Activated T-cell treated with anti-CD3 and anti-CD28 coated beads, Interleukin-2, amount 50 U/mL, for 72 hours (primary cell): ENCODE results near the gene EEF2K. TPM values are rescaled to one million over a fixed set of nuclear protein-coding genes. Genes with fewer than 3 reads are reported as not detected.

Experiments
- ATAC-seq, 2 donors: fragments of 150-1000 bp; cut with Tn5 transposase; replicated peaks in 1 of 2; 2 replicates each; pipeline ENCODE4 v1.10.0; 2021; ENCODE audit warnings: moderate library complexity in 2 of 2, mild to moderate bottlenecking in 1 of 2
- DNase-seq, 2 donors: peaks; one replicate each; pipeline ENCODE4 v3.0.0; 2021 to 2022; ENCODE audit warnings: mixed read lengths in 1 of 2
- H3K27ac Mint-ChIP-seq: one replicate; pipeline ENCODE4 v1.8.0; 2022; ENCODE audit warnings: mild to moderate bottlenecking, moderate library complexity, mixed read lengths
- H3K27me3 Mint-ChIP-seq: one replicate; pipeline ENCODE4 v1.8.0; 2022; ENCODE audit warnings: low read depth, mixed read lengths
- H3K36me3 Mint-ChIP-seq, 2 donors: one replicate each; pipeline ENCODE4 v1.8.0; 2022; ENCODE audit warnings: mixed read lengths in 2 of 2, mild to moderate bottlenecking in 1 of 2; ENCODE audit not compliant: insufficient read depth in 2 of 2
- H3K4me1 Mint-ChIP-seq: one replicate; pipeline ENCODE4 v1.8.0; 2022; ENCODE audit warnings: low read depth, mixed read lengths
- H3K4me3 Mint-ChIP-seq, 2 donors: one replicate each; pipeline ENCODE4 v1.8.0; 2022; ENCODE audit warnings: mild to moderate bottlenecking in 2 of 2, mixed read lengths in 2 of 2, moderate library complexity in 2 of 2
- H3K9me3 Mint-ChIP-seq, 2 donors: one replicate each; pipeline ENCODE4 v1.8.0; 2022; ENCODE audit warnings: mixed read lengths in 2 of 2
- total RNA-seq, 2 donors: library from RNA; stranded (reverse); gene quantifications; one replicate each; pipeline ENCODE4 v1.2.3, GENCODE V29; 2022

The EEF2K gene
- total RNA-seq, 2 donors from 2014 or later: 19.4 to 23.9 TPM

DNA sequence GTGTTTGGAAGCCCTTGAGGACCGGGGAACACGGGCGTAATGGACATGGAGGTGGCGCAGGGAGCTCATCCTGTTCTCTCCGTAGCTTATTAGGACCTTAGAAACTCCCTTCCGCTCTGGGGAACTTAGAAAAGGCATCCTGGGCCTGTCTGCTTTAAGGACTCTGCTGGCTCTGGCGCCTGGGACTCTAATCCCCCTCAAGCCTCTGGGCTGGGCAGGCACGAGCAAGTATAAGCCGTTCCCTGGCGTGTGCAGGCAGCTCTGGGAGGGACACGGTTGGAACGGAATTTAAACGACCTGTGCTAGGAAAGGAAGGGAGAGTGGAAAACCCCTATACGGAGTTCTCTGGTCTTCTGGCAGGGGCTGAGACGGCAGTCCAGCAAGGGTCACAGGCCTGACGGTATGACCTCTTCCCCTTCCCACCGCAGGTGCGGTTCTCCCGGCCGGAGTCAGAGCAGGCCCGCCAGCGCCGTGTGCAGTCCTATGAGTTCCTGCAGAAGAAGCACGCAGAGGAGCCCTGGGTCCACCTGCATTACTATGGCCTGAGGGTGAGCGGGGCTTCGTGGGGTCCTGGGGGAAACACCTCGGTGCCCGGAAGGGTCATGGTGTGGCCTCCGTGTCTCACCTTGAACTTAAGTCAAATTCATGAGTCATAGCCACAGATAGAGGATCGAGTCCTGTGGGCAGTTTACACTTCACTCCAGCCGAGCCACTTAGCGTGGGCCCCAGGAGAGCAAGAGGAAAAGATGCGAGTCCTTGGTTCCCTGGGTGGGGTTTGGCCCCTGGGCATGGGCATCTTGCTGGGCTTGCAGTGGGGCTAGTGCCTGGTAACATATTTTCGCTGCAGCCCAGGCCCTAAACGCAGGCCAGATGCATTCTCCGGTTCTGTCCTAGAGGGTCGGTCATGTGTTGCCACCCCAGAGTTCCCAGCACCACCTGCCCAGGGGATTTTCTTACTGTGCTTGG, 108.9 kb downstream of the EEF2K start:
- no peak for ATAC-seq
- Mint-ChIP-seq H3K27me3 (no peaks in the 10 kb centered on the region), H3K4me3 (no peak overlapping the region), H3K36me3 (peaks cover 2 to 20% of the 10 kb centered on the region in 2 donors), H3K27ac (no peak overlapping the region), H3K9me3 (no peaks in the 10 kb centered on the region), H3K4me1 (no peaks in the 10 kb centered on the region)
- DNase-seq: no peak

DNA sequence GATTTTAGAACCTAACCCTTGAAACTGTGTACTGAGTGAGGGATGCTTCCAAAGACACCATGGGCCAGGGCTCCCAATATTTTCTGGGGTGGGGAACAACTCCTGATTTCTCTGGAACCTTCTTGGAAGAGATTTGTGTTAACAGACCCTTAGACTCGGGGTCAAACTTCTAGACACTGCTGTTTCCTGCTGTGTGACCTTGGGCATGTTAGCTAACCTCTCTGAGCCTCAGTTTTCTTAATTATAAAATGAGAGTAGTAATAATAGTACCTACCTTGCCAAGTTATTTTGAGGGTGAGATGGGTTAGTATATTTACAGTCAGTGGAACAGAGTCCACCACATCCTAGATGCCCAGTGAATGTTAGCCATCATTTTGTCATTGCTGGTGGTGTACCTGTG, 109.9 kb downstream of the EEF2K start:
- peak overlapping the region; percentile 42 for H3K27ac Mint-ChIP-seq
- DNase-seq: no peak
- no peak overlapping the region for H3K4me3 Mint-ChIP-seq
- H3K27me3 Mint-ChIP-seq: no peaks in the 10 kb centered on the region
- ATAC-seq: no peak
- H3K4me1 Mint-ChIP-seq: no peaks in the 10 kb centered on the region
- peaks cover 2 to 20% of the 10 kb centered on the region in 2 donors for H3K36me3 Mint-ChIP-seq
- H3K9me3 Mint-ChIP-seq: no peaks in the 10 kb centered on the region

DNA sequence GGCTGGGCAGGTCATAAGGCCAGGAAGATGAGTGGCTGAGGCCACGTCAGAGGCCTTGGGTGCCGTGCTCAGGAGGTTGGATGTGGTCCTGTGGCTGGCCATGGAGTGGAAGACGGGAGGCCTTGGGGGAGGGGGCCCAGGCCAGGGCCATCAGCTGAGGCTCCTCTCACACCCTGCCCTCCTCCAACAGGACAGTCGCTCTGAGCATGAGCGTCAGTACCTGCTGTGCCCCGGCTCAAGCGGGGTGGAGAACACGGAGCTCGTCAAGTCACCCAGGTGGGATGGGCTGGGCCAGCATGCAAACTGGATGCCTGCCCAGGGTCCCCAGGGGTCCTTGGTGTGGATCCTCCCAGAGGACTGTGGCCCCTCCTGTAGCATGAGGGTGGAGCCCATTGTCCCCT, 110.3 kb downstream of the EEF2K start:
- H3K27me3 Mint-ChIP-seq: no peaks in the 10 kb centered on the region
- no peaks in the 10 kb centered on the region for H3K9me3 Mint-ChIP-seq
- no peaks in the 10 kb centered on the region for H3K4me1 Mint-ChIP-seq
- no peak overlapping the region for H3K4me3 Mint-ChIP-seq
- peaks cover 4 to 23% of the 10 kb centered on the region in 2 donors for H3K36me3 Mint-ChIP-seq
- no peak overlapping the region for H3K27ac Mint-ChIP-seq
- DNase-seq (no peak), ATAC-seq (no peak)

DNA sequence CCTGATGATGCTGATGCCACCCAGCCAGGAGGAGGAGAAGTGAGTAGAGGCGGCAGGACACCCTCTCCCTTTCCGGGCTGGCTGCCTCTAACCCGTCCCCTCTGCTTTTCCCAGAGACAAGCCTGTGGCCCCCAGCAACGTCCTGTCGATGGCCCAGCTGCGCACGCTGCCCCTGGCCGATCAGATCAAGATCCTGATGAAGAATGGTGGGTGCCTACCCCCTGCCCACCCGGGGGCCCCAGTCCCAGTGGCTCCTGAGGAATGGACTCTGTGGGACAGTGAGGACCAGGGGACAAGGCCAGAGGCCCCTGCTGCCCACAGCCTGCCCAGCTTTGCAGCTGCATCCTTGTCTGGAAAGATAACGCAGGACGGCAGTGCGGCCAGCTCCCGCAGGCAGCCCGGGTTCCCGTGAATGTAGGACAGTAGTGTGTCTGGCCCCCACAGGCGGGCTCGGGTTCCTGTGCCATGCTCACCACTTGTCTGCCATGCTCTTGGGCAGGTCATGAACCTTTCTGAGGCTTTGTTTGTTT, 111.0 kb downstream of the EEF2K start:
- DNase-seq: no peak

DNA sequence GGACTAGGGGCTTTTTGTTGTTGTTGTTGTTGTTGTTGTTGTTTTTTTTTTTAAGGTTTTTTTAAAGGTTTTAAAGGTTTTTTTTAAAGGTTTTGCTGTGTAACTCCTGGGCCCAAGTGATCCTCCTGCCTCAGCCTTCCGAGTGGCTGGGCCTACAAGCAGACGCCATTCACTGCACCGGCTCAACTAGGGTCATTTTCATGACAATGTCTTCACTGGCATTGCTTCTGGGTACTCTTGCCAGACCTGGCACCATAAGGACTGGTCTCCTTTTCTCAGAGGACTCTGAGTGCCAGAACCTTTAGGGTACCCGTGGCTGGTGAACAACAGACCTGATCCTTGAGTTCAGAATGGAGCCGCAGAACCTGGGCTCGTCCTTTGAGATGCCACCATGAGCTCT, 111.5 kb downstream of the EEF2K start:
- Mint-ChIP-seq H3K4me1 (no peaks in the 10 kb centered on the region), H3K4me3 (no peak overlapping the region), H3K27me3 (no peaks in the 10 kb centered on the region), H3K27ac (peak overlapping the region; percentile 4), H3K9me3 (no peaks in the 10 kb centered on the region), H3K36me3 (peaks cover 4 to 16% of the 10 kb centered on the region in 2 donors)
- no peak for DNase-seq
- no peak for ATAC-seq

More for the DNA sequence above, 111.0 kb downstream of the EEF2K start:
- H3K4me3 Mint-ChIP-seq: no peak overlapping the region
- H3K27ac Mint-ChIP-seq: no peak overlapping the region
- no peak for ATAC-seq
- H3K4me1 Mint-ChIP-seq: no peaks in the 10 kb centered on the region
- no peaks in the 10 kb centered on the region for H3K27me3 Mint-ChIP-seq
- peaks cover 4 to 17% of the 10 kb centered on the region in 2 donors for H3K36me3 Mint-ChIP-seq
- H3K9me3 Mint-ChIP-seq: no peaks in the 10 kb centered on the region

DNA sequence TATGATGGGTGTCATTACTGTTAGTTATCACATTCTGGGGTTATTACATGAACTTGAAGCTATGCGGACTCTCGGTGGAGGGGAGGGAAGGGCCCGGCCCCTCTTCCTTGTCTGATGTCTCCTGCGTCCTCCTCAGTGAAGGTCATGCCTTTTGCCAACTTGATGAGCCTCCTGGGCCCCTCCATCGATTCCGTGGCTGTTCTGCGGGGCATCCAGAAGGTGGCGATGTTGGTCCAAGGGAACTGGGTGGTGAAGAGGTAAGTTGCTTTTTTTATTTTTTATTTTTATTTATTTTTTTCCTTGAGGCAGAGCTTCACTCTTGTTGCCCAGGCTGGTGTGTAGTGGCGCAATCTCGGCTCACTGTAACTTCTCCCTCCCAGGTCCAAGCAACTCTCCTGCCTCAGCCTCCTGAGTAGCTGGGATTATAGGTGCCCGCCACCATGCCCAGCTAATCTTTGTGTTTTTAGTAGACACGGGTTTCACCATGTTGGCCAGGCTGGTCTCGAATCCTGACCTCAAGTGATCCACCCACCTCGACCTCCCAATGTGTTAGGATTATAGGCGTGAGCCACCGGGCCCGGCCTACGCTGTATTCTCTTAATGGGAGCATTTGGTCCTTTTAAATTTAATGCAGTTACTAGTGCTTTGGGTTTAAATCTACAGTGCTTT, 112.7 kb downstream of the EEF2K start:
- no peak overlapping the region for H3K27ac Mint-ChIP-seq
- DNase-seq: peak; percentile 70 to 73
- H3K36me3 Mint-ChIP-seq: peaks cover 2 to 14% of the 10 kb centered on the region in 2 donors
- H3K27me3 Mint-ChIP-seq: no peaks in the 10 kb centered on the region
- H3K4me1 Mint-ChIP-seq: peaks cover 1% of the 10 kb centered on the region
- H3K4me3 Mint-ChIP-seq: no peak overlapping the region
- peak in 1 of 2 donors; percentile 30 for ATAC-seq
- no peaks in the 10 kb centered on the region for H3K9me3 Mint-ChIP-seq

DNA sequence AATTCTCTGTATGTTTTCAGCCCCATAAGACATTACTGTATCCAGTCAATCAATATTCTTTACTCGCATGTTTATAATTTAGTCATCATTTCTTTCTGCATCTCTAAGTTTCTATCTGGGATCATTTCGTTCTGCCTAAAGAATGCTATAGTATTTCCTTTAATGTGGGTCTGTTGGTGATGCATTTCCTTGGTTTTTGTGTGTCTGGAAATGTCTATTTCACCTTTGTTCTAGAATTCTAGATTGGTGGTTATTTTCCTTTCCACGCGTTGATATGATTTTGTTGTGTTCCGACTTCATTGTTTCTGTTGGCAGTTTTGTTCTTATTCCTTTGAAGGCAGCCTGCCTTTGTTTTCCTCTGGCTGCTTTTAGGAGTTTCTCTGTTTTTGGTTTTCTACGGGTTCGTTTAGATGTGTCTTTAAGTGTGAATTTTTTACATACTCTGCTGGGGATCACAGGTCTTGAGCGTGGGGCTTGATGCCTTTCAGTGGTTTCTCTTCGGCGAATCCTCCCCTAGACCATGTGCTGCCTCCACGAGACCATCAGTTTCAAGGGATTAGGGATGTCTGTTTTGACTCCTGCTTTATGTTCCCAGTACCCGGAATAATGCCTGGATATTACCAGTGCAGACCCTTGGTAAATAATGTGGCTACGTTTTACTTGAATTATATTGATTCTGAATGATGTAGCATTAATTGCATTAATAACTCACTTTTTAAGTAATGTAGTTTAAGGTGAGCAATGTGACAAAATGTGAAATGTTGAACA, 114.7 kb downstream of the EEF2K start:
- DNase-seq: no peak
- no peak for ATAC-seq
- Mint-ChIP-seq H3K4me3 (no peak overlapping the region), H3K27ac (peak overlapping the region; percentile 70), H3K9me3 (no peaks in the 10 kb centered on the region), H3K36me3 (peaks cover 2 to 16% of the 10 kb centered on the region in 2 donors), H3K4me1 (peaks cover 4% of the 10 kb centered on the region), H3K27me3 (no peaks in the 10 kb centered on the region)

DNA sequence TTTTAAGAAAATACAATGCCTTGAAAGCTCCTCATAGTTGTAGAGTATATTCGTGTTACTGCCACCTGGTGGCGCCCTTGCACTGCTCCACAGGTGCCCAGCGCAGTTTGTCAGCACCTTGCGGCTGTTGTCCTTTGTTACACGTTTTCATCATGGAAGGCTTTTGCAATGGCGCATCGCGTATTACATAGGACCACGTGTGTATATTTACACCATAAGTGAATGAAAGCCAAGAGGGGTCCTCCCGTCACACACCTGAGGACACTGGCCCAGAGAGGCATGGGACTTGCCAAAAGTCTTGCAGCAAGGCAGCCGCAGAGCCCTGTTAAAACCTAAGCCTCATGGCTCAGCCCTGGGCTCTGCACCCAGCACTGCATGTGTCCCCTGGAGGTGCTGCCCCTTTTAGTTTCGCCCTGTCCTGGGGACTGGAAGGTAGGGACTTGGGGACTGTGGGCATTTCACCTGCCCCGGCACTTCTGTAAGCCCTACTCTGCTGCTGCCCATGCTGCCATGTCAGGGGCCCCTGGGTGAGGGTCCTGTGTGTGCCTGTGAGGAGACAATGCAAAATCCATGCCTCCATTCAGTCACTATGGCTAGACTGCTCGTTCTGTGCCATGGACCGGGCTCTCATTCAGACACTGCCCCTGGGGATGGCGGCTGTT, 115.4 kb downstream of the EEF2K start:
- ATAC-seq (peak; percentile 67 to 81), DNase-seq (peak; percentile 67 to 73)
- H3K4me3 Mint-ChIP-seq: no peak overlapping the region
- peaks cover 4% of the 10 kb centered on the region for H3K4me1 Mint-ChIP-seq
- peaks cover 3 to 16% of the 10 kb centered on the region in 2 donors for H3K36me3 Mint-ChIP-seq
- H3K27ac Mint-ChIP-seq: peak overlapping the region; percentile 70
- H3K9me3 Mint-ChIP-seq: no peaks in the 10 kb centered on the region
- H3K27me3 Mint-ChIP-seq: no peaks in the 10 kb centered on the region

DNA sequence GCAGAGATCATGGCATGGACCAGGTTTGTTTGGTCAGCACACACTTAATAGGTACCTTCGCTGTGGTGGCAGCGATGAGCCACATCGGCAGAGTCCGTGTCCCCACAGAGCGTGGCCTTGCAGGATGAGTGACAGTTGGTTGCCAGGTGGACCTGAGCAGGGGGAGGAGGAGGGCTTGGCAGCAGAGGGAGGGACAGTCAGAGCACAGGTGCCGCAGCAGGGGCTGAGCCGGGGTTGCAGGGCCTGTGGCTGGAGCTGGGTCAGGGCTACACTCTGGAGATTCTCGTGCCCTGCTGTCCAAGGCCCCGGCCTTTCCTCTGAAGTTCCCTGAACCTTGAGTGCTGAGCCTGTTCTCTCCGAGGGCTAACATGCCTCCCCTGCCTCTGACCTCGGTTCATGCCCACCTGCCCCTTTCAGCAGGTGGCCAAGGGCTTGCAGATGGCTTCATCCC, 116.0 kb downstream of the EEF2K start:
- Mint-ChIP-seq H3K36me3 (peaks cover 4 to 16% of the 10 kb centered on the region in 2 donors), H3K4me3 (no peak overlapping the region), H3K4me1 (peaks cover 4% of the 10 kb centered on the region), H3K9me3 (no peaks in the 10 kb centered on the region), H3K27me3 (no peaks in the 10 kb centered on the region), H3K27ac (no peak overlapping the region)
- ATAC-seq: no peak
- DNase-seq: no peak

DNA sequence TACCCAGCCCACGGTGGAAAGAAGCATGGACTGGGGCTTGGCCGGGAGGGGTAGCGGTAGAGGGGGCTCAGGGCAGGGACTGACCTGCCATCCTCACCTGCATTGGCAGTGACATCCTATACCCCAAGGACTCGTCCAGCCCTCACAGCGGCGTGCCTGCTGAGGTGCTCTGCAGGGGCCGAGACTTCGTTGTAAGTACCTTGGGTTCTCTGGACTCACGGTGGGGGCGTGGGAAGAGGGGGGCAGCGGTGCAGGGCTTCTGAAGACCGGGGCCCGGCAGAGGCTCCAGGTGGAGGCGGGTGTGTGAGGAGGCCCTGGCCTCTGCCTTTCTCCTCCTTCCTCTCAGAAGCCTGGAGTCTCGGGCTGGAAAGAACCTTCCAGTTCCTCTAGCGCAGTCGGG, 116.7 kb downstream of the EEF2K start:
- Mint-ChIP-seq H3K9me3 (no peaks in the 10 kb centered on the region), H3K27ac (no peak overlapping the region), H3K4me1 (peaks cover 4% of the 10 kb centered on the region), H3K27me3 (no peaks in the 10 kb centered on the region), H3K36me3 (peaks cover 4 to 13% of the 10 kb centered on the region in 2 donors), H3K4me3 (no peak overlapping the region)
- DNase-seq (no peak), ATAC-seq (no peak)

DNA sequence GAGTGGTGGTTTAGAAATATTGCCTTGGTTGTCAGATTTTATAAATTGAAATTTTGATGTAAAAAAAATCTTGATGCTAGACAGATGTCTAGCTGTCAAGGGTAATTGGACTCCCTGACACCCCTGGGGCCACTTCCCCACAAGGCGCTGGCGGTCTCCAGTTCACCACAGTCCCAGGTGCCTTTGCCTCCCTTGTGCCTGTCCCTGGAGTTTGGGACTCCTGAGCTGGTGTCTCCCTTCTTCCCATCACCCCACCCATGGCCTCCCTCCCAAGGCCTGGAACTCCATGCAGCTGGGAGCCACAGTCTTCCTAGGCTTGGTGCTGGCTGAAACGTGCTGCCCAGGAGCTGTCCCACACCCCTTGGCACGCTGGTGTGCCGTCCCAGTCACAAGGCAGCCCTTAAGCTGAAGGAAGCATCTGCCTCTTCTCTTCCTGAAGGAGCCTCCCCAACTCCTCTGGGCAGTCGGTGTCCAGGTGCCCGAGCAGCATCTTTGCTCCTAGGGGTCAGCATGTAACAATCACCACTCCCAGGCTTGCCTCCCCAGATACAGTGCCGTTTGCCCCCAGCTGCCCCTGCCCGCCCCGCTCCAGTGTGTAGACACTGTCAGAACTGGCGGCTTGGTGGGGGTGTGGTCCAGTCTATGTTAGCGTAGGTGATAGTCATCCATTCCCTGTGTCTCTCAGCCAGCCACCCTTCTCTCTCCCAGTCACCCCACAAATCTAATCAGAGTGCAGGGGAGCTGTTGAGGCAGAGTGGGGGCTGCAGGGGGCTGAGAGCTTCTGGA, 117.3 kb downstream of the EEF2K start:
- Mint-ChIP-seq H3K4me3 (no peak overlapping the region), H3K27ac (no peak overlapping the region), H3K36me3 (peaks cover 4 to 13% of the 10 kb centered on the region in 2 donors), H3K27me3 (no peaks in the 10 kb centered on the region), H3K4me1 (peaks cover 4% of the 10 kb centered on the region), H3K9me3 (no peaks in the 10 kb centered on the region)
- no peak for DNase-seq
- no peak for ATAC-seq
